GM20000 (cell line): Measurements from ENCODE around the gene TLCD3B.

ENCODE experiments used
- DNase-seq: peaks from one replicate; pipeline ENCODE4 v3.0.0; 2012; ENCODE audit warnings: low spot score
- CTCF ChIP-seq: IDR thresholded peaks from 2 replicates; pipeline ENCODE4 v1.5.1; 2012; ENCODE audit warnings: mild to moderate bottlenecking, control low read depth; ENCODE audit errors: extremely low read depth, missing control alignments

Gene TLCD3B

GRCh38 chr16:30005341-30006094 is 25.6 kb downstream of the TLCD3B start:
- DNase-seq = peak; percentile 84
- peak; percentile 74 for TF ChIP-seq CTCF

- TF ChIP-seq CTCF = no peak
- no peak for DNase-seq
These were observed 26.2 kb downstream of the TLCD3B start for GRCh38 chr16:30004811-30005242.

- no peak for TF ChIP-seq CTCF
These were observed 26.7 kb downstream of the TLCD3B start for GRCh38 chr16:30004424-30004776.

GRCh38 chr16:30003670-30004423 is 27.2 kb downstream of the TLCD3B start:
- no peak for TF ChIP-seq CTCF
- DNase-seq = no peak

More at GRCh38 chr16:30004424-30004776, 26.7 kb downstream of the TLCD3B start:
- DNase-seq = no peak

- DNase-seq = no peak
These were observed 28.3 kb downstream of the TLCD3B start for GRCh38 chr16:30002614-30003346.

GRCh38 chr16:30000735-30001631 is 30.1 kb downstream of the TLCD3B start:
- TF ChIP-seq CTCF = no peak
- DNase-seq = no peak

More at GRCh38 chr16:30002614-30003346, 28.3 kb downstream of the TLCD3B start:
- TF ChIP-seq CTCF = no peak
